Panc1 (cell line): Measurements from ENCODE around the gene RNU6-8. TPM values are rescaled to one million over a fixed set of nuclear protein-coding genes. Genes with fewer than 3 reads are reported as not detected.

Experiments used
- ATAC-seq: fragments of 200-7000 bp; cut with Tn5 transposase; 2 replicates; pipeline ENCODE4 v1.9.1; 2020; ENCODE audit warnings: mild to moderate bottlenecking, moderate library complexity
- BruUV-seq: library from RNA; stranded (reverse); fragments of 400-500 nt; replicated peaks from 2 replicates; lab custom pipeline; 2021; lab: Mats Ljungman, UMichigan
- CTCF ChIA-PET: fragments of 300-600 bp; sonication (Branson Sonifier 250); formaldehyde crosslinking; loops from one replicate; lab custom pipeline; 2022; ENCODE audit warnings: antibody characterized with exemption; lab: Charles Lee
- POLR2A ChIA-PET: fragments of 300-600 bp; sonication (Branson Sonifier 250); formaldehyde crosslinking; loops from one replicate; lab custom pipeline; 2022; ENCODE audit warnings: antibody characterized with exemption; lab: Charles Lee
- DNase-seq: peaks from one replicate; pipeline ENCODE4 v3.0.0-alpha.2; 2010; ENCODE audit warnings: low read depth, low spot score
- H3K27ac ChIP-seq: 2 replicates; pipeline ENCODE4 v1.5.1; 2011; ENCODE audit warnings: mild to moderate bottlenecking, low read length, inconsistent platforms
- H3K27me3 ChIP-seq: fragments of 200-500 bp; sonication (Bioruptor generic); 2 replicates; pipeline ENCODE4 v1.6.0; 2014; ENCODE audit warnings: low read length, inconsistent platforms; ENCODE audit not compliant: control insufficient read depth, insufficient read depth
- H3K36me3 ChIP-seq: fragments of 200-500 bp; sonication (Bioruptor generic); 2 replicates; pipeline ENCODE4 v1.5.1; 2014; ENCODE audit warnings: inconsistent platforms, mild to moderate bottlenecking, low read length, moderate library complexity; ENCODE audit not compliant: control insufficient read depth, insufficient read depth
- H3K4me1 ChIP-seq: 2 replicates; pipeline ENCODE4 v1.5.1; 2011; ENCODE audit warnings: inconsistent platforms, mild to moderate bottlenecking, low read length, moderate library complexity; ENCODE audit not compliant: control insufficient read depth, insufficient read depth
- H3K4me3 ChIP-seq, 2 experiments: 2 replicates each; pipeline ENCODE4 v1.5.1; 2011 to 2012; ENCODE audit warnings: low read depth in 2 of 2, low read length in 2 of 2, mild to moderate bottlenecking in 2 of 2, inconsistent platforms in 1 of 2, moderate library complexity in 1 of 2
- H3K9me3 ChIP-seq: fragments of 200-500 bp; sonication (Bioruptor generic); 2 replicates; pipeline ENCODE4 v1.5.1; 2014; ENCODE audit warnings: low read depth, mild to moderate bottlenecking, inconsistent platforms, low read length, moderate library complexity; ENCODE audit not compliant: control insufficient read depth, insufficient read depth
- POLR2AphosphoS5 ChIP-seq: IDR thresholded peaks from 2 replicates; pipeline ENCODE4 v1.6.1; 2012; ENCODE audit warnings: mild to moderate bottlenecking, low read depth, low read length, moderate library complexity
- REST ChIP-seq, 2 experiments: IDR thresholded peaks; 2 replicates each; pipeline ENCODE4 v1.6.1; 2011 to 2012; ENCODE audit warnings: low read depth in 2 of 2, control low read depth in 1 of 2, low read length in 1 of 2, mild to moderate bottlenecking in 1 of 2, moderate library complexity in 1 of 2; ENCODE audit not compliant: insufficient read depth in 1 of 2
- SIN3A ChIP-seq: IDR thresholded peaks from 2 replicates; pipeline ENCODE4 v1.6.1; 2012; ENCODE audit warnings: low read depth, mild to moderate bottlenecking, low read length, moderate library complexity, borderline replicate concordance; ENCODE audit not compliant: insufficient read depth
- TCF7L2 ChIP-seq: IDR thresholded peaks from 2 replicates; pipeline ENCODE4 v1.6.1; 2011; ENCODE audit warnings: mild to moderate bottlenecking, low read depth, low read length, inconsistent platforms
- in situ Hi-C: cut with HindIII; loops from 2 replicates; pipeline ENCODE4 v1.10.0; 2016; ENCODE audit warnings: low sequenced_read_pairs, low pct_unique_long_range_greater_than_20kb
- intact Hi-C: fragments of 100-400 bp; cut with micrococcal nuclease; formaldehyde crosslinking; loops from one replicate; pipeline ENCODE4 v1.10.0; 2022; ENCODE audit not compliant: unreplicated experiment
- total RNA-seq: library from RNA; stranded (reverse); gene quantifications from one replicate; pipeline ENCODE4 v1.2.1, GENCODE V29; 2021; ENCODE audit not compliant: unreplicated experiment
- TF ChIP-seq, protein P1 (sequence below): fragments of 450-650 bp; IDR thresholded peaks from 2 replicates; pipeline ENCODE4 v1.5.1; 2017; ENCODE audit warnings: mild to moderate bottlenecking

RNU6-8 gene
- total RNA-seq, 1 experiment from 2014 or later, result not detected

DNA sequence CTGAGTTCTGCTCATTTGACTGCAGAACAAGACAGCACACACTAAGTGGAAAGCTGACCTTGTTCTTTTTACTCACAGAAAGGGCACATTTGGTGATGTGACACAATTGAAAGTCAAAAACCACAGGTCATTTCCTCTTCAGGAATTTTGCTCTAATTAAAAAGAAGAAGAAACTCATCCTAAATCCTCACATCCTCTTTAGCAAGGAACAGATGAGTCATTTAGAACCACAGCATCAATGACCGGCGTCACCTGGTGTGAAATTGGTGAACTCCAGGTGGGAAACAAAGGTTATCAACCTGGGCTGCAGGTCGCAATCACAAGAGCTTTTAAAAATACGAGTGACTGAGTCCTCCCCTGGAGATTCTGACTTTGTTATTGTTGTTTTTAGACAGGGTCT is 2.9 kb upstream of the RNU6-8 start:
- POLR2A ChIA-PET, result no interaction called here
- intact Hi-C loops, result loop anchor here (10.0 kb wide), 1 partner anchor 131 kb away; the partner anchor contains the start of gene ARHGAP5
- CTCF ChIA-PET, result no interaction called here
- H3K27ac ChIP-seq, result no peak overlapping the region
- no peak for TF ChIP-seq TCF7L2
- TF ChIP-seq, protein P1, sequence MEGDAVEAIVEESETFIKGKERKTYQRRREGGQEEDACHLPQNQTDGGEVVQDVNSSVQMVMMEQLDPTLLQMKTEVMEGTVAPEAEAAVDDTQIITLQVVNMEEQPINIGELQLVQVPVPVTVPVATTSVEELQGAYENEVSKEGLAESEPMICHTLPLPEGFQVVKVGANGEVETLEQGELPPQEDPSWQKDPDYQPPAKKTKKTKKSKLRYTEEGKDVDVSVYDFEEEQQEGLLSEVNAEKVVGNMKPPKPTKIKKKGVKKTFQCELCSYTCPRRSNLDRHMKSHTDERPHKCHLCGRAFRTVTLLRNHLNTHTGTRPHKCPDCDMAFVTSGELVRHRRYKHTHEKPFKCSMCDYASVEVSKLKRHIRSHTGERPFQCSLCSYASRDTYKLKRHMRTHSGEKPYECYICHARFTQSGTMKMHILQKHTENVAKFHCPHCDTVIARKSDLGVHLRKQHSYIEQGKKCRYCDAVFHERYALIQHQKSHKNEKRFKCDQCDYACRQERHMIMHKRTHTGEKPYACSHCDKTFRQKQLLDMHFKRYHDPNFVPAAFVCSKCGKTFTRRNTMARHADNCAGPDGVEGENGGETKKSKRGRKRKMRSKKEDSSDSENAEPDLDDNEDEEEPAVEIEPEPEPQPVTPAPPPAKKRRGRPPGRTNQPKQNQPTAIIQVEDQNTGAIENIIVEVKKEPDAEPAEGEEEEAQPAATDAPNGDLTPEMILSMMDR, result no peak
- no peak for TF ChIP-seq POLR2AphosphoS5
- TF ChIP-seq SIN3A, result no peak
- TF ChIP-seq REST (IDR thresholded peaks at IDR 0.05; ENCODE audit: insufficient read depth in 1 of 2, low read depth in 2 of 2, low read length in 1 of 2), result no peak
- no peaks in the 10 kb centered on the region for H3K36me3 ChIP-seq
- H3K9me3 ChIP-seq, result no peaks in the 10 kb centered on the region
- peaks cover 3% of the 10 kb centered on the region; the same call in 1 of the 2 replicates for H3K4me1 ChIP-seq
- no peak overlapping the region for H3K4me3 ChIP-seq
- DNase-seq (no peak), ATAC-seq (no peak)
- in situ Hi-C loops, result no loop called here
- H3K27me3 ChIP-seq, result no peaks in the 10 kb centered on the region
- BruUV-seq, result no TSS peak

DNA sequence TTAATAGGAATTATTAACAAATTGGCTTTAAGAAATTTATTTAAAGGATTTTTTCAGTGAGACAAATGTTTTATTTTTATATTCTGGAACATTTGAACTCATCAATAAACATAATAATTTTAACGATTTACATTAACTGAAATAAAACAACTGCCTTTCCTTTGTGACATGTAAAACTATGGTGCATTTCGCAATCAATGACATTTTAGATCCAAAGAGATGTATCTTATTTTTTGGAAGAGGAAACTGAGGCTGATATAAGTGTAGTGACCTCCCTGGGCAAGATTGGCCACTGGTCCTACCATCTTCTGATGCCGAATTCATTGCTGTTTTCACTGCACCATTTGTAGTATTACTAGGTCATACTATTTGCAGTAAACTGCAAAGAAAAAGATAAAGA is 2.5 kb upstream of the RNU6-8 start:
- H3K4me1 ChIP-seq, result peaks cover 3% of the 10 kb centered on the region
- H3K9me3 ChIP-seq, result no peaks in the 10 kb centered on the region
- intact Hi-C loops (loop anchor here (10.0 kb wide), 1 partner anchor 131 kb away; the partner anchor contains the start of gene ARHGAP5), in situ Hi-C loops (no loop called here)
- ATAC-seq (no peak), DNase-seq (no peak)
- ChIA-PET POLR2A (no interaction called here), CTCF (no interaction called here)
- no peak overlapping the region for H3K27ac ChIP-seq
- TF ChIP-seq SIN3A, result no peak
- no peaks in the 10 kb centered on the region for H3K27me3 ChIP-seq
- no peak overlapping the region for H3K4me3 ChIP-seq
- BruUV-seq, result no TSS peak
- H3K36me3 ChIP-seq, result no peaks in the 10 kb centered on the region

- H3K4me3 ChIP-seq, result peak overlapping the region; percentile 64 to 85
- no peaks in the 10 kb centered on the region for H3K27me3 ChIP-seq
- in situ Hi-C loops (no loop called here), intact Hi-C loops (loop anchor here (10.0 kb wide), 1 partner anchor 129 kb away; the partner anchor contains the start of gene ARHGAP5)
- H3K27ac ChIP-seq, result peak overlapping the region; percentile 91
- no peaks in the 10 kb centered on the region for H3K36me3 ChIP-seq
- ATAC-seq (no peak), DNase-seq (no peak)
- no peaks in the 10 kb centered on the region for H3K9me3 ChIP-seq
- ChIA-PET POLR2A (no interaction called here), CTCF (interaction anchor here (0.6 kb wide), 1 partner anchor 310 kb away, joined by 3 read pairs; no protein-coding TSS in a partner anchor)
- BruUV-seq, result no TSS peak
- TF ChIP-seq, protein P1, result no peak
- TF ChIP-seq POLR2AphosphoS5 (no peak), SIN3A (no peak), REST (IDR thresholded peaks at IDR 0.05; ENCODE audit: insufficient read depth in 1 of 2, low read depth in 2 of 2, low read length in 1 of 2) (no peak), TCF7L2 (no peak)
- peaks cover 3% of the 10 kb centered on the region for H3K4me1 ChIP-seq
Observed at GRCh38 chr14:32203928-32204357, 874 bp upstream of the RNU6-8 start.
